ENCODE data around the gene AMTN. TPM values are rescaled to one million over a fixed set of nuclear protein-coding genes. Genes with fewer than 3 reads are reported as not detected.

The AMTN gene
- total RNA-seq, 1 donor from 2014 or later, result not detected

DNA sequence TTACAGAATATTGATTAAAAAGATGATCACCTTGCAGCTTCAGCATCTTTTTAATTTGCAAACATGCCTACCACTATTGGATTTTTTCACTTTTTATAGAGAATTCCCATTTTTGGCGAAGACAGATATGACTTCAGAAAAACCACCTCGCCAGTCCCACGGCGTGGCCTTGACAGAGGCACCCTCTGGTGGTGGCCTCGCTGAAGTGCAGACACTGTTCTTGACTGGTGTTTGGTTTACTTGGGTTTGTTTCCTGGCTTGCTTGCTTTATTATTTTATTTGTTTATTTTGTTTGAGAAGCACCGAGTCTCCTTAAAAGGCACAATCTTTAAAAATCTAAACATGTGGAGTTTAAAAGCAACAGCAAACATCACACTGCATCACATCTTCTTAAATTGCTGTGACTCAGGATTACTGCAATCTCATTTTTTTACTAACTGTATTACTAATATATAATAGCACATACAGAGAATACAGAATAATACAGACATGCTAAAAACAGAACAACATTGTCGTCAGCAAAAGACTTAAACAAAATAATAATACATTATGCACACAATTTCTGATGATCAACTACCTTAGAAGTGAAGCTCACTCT lies 13.1 kb upstream of the AMTN start:
- TF ChIP-seq, protein P1, sequence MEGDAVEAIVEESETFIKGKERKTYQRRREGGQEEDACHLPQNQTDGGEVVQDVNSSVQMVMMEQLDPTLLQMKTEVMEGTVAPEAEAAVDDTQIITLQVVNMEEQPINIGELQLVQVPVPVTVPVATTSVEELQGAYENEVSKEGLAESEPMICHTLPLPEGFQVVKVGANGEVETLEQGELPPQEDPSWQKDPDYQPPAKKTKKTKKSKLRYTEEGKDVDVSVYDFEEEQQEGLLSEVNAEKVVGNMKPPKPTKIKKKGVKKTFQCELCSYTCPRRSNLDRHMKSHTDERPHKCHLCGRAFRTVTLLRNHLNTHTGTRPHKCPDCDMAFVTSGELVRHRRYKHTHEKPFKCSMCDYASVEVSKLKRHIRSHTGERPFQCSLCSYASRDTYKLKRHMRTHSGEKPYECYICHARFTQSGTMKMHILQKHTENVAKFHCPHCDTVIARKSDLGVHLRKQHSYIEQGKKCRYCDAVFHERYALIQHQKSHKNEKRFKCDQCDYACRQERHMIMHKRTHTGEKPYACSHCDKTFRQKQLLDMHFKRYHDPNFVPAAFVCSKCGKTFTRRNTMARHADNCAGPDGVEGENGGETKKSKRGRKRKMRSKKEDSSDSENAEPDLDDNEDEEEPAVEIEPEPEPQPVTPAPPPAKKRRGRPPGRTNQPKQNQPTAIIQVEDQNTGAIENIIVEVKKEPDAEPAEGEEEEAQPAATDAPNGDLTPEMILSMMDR (conservative IDR thresholded peaks at IDR 0.05; ENCODE audit: low read depth, low read length), result peak; percentile 99
- no peak overlapping the region for H3K4me3 ChIP-seq (ENCODE audit: low read depth, low read length)
- DNase-seq (ENCODE audit: low read depth), result peak; percentile 1

DNA sequence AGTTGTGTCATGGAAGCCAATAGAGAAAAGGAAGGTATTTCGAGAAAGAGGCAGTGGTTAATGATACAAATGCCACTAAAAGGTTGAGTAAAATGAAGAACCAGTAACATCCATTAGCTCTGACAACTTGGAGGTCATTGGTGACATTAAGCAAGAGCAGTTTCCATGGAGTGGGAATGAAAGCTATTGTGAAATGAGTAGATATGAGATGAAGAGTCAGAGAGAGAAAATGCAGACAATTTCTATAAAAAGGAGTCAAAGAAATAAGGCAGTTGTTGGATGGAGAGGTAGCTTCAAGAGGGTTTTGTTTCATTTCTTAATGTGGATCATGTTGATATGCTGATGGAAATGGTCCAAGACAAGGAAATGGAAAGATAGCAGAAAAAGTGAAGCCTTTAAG lies 9.6 kb upstream of the AMTN start:
- TF ChIP-seq, protein P1 (conservative IDR thresholded peaks at IDR 0.05; ENCODE audit: low read depth, low read length), result no peak
- H3K4me3 ChIP-seq (ENCODE audit: low read depth, low read length), result no peak overlapping the region
- DNase-seq (ENCODE audit: low read depth), result no peak

DNA sequence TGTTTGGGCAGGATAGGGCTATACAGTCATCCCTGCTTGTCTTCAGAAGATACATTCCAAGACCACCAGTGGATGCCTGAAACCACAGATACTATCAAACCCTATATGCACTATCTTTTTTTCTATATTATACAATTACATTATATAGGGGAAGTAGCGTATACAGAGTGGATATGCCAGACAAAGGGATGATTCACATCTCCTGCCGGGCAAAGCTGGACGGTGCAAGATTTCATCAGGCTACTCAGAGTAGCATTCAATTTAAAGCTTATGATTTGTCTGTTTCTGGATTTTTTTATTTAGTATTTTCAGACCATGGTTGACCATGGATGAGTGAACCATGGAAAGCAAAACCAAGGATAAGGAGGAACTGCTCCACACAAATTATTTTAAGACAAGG lies 7.0 kb upstream of the AMTN start:
- TF ChIP-seq, protein P1 (conservative IDR thresholded peaks at IDR 0.05; ENCODE audit: low read depth, low read length), result no peak
- no peak for DNase-seq (ENCODE audit: low read depth)
- no peak overlapping the region for H3K4me3 ChIP-seq (ENCODE audit: low read depth, low read length)

DNA sequence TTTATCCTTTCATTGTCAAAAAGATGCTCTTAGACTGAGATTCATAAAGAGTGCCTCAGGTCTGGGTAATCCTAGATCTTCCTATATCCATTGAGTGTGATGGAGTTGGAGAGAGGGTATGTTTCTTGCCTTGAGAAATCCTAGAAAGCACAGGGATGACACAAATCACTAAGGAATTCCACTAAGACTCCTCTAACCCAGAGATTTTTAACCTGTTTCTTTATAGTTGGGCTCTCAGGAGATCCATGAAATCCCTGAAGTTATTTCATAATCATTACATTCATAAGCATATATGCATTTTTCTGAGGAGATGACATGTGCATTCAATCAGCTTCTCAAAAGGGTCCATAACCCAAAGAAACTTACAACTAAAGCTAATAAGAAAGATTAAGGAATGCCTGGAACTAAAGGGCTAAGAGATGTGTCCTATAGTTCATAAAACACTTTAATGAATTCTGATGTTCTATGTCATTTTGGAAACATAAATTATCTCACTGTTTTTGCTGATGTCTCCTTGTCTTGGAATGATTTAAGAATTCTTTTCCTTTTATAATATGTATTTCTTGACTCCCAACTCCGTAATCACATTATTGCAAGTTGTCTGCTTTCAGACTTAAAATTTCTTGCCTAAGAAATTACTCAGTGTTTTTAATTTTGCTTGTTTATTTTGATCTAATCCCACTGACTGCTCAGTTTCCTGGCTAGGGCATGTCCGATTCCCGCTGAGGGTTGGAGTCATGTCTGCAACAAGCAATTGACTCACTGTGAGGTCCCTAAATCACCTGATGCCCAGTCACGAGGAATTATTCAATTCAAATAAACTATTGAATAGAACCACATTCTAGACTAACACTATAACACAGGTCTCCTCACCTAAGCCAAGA lies 2.8 kb upstream of the AMTN start:
- no peak for DNase-seq (ENCODE audit: low read depth)
- no peak overlapping the region for H3K4me3 ChIP-seq (ENCODE audit: low read depth, low read length)
- TF ChIP-seq, protein P1 (conservative IDR thresholded peaks at IDR 0.05; ENCODE audit: low read depth, low read length), result no peak

DNA sequence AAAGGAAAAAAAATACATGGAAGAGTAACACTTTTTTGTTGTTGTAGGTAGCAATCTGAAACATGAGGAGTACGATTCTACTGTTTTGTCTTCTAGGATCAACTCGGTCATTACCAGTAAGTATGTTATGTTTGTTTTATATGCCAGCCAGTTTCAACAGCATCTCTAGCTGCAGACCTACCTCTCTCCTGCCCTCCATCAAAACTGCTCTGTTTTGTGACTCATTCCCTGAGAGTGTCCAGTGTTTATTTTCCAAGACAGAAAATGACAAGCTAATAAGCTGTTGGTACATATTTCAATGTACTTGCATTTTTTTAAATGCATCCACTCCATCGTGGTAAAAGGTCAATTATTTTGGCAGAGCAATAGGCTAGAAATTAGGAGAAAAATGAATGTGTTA lies 347 bp downstream of the AMTN start:
- TF ChIP-seq, protein P1 (conservative IDR thresholded peaks at IDR 0.05; ENCODE audit: low read depth, low read length), result no peak
- H3K4me3 ChIP-seq (ENCODE audit: low read depth, low read length), result no peak overlapping the region
- no peak for DNase-seq (ENCODE audit: low read depth)

DNA sequence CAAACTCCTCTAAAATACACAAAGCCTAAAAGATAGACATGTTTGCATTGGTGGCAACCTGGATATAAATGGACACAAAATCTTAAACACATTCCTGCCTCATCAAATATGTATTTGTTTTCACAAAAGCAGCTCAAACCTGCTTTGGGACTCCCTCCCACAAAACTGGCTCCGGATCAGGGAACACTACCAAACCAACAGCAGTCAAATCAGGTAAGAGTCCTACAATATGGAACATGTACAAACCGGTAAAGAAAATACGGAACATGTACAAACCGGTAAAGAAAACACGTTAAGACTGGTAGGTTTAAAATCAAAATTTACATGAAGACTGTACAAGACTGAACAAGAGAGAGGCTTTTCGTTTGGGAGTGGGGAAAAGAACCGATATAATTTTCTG lies 4.3 kb downstream of the AMTN start:
- TF ChIP-seq, protein P1 (conservative IDR thresholded peaks at IDR 0.05; ENCODE audit: low read depth, low read length), result no peak
- DNase-seq (ENCODE audit: low read depth), result no peak
- H3K4me3 ChIP-seq (ENCODE audit: low read depth, low read length), result no peak overlapping the region

Measured in epithelial cell of proximal tubule (primary cell).